Caco-2 (cell line): ENCODE data around the gene MS4A10. TPM values are rescaled to one million over a fixed set of nuclear protein-coding genes. Genes with fewer than 3 reads are reported as not detected.

Experiments
- BruUV-seq: library from RNA; stranded (reverse); fragments of 400-500 nt; replicated peaks from 2 replicates; lab custom pipeline; 2021; lab: Mats Ljungman, UMichigan
- CTCF ChIA-PET: fragments of 300-600 bp; sonication (Branson Sonifier 250); formaldehyde crosslinking; loops from one replicate; lab custom pipeline; 2022; ENCODE audit warnings: antibody characterized with exemption; lab: Charles Lee
- POLR2A ChIA-PET: fragments of 300-600 bp; sonication (Branson Sonifier 250); formaldehyde crosslinking; loops from one replicate; lab custom pipeline; 2022; ENCODE audit warnings: antibody characterized with exemption; lab: Charles Lee
- DNase-seq, 2 experiments: peaks; one replicate each; pipeline versions ENCODE4 v3.0.0 to v3.0.0-alpha.2; 2020 to 2022
- H3K27me3 ChIP-seq: replicated peaks from 2 replicates; pipeline ENCODE4 v1.6.0; 2011; ENCODE audit warnings: low read length; ENCODE audit not compliant: control insufficient read depth, insufficient read depth
- H3K36me3 ChIP-seq: 2 replicates; pipeline ENCODE4 v1.5.1; 2011; ENCODE audit warnings: low read length; ENCODE audit not compliant: control insufficient read depth, insufficient read depth
- H3K4me1 ChIP-seq: fragments of 250-450 bp; sonication (Bioruptor Pico); 2 replicates; pipeline ENCODE4 v1.5.1; 2020; ENCODE audit warnings: mild to moderate bottlenecking
- H3K4me3 ChIP-seq: 2 replicates; pipeline ENCODE4 v1.5.1; 2011; ENCODE audit warnings: low read depth, mild to moderate bottlenecking, control low read depth, low read length
- H3K9me3 ChIP-seq: fragments of 250-450 bp; sonication (Bioruptor Pico); 2 replicates; pipeline ENCODE4 v1.5.1; 2020; ENCODE audit warnings: mild to moderate bottlenecking, moderate library complexity
- H3K27ac Mint-ChIP-seq: one replicate; pipeline ENCODE4 v1.8.0; 2022; ENCODE audit warnings: mixed read lengths; ENCODE audit not compliant: unreplicated experiment
- H3K27me3 Mint-ChIP-seq: one replicate; pipeline ENCODE4 v1.8.0; 2022; ENCODE audit warnings: mixed read lengths; ENCODE audit not compliant: insufficient read depth, unreplicated experiment
- H3K36me3 Mint-ChIP-seq: one replicate; pipeline ENCODE4 v1.8.0; 2022; ENCODE audit warnings: mild to moderate bottlenecking, mixed read lengths; ENCODE audit not compliant: insufficient read depth, unreplicated experiment
- H3K4me1 Mint-ChIP-seq: one replicate; pipeline ENCODE4 v1.8.0; 2022; ENCODE audit warnings: low read depth, mixed read lengths; ENCODE audit not compliant: unreplicated experiment
- H3K4me3 Mint-ChIP-seq: one replicate; pipeline ENCODE4 v1.8.0; 2022; ENCODE audit warnings: mild to moderate bottlenecking, moderate library complexity, mixed read lengths; ENCODE audit not compliant: unreplicated experiment
- H3K9me3 Mint-ChIP-seq: one replicate; pipeline ENCODE4 v1.8.0; 2022; ENCODE audit warnings: mixed read lengths; ENCODE audit not compliant: unreplicated experiment
- intact Hi-C: fragments of 100-400 bp; cut with micrococcal nuclease; formaldehyde crosslinking; loops from one replicate; pipeline ENCODE4 v1.10.0; 2022; ENCODE audit not compliant: unreplicated experiment
- total RNA-seq: library from RNA; stranded (reverse); gene quantifications from 2 replicates; pipeline ENCODE4 v1.2.3, GENCODE V29; 2022
- TF ChIP-seq, protein P1 (sequence below), 2 experiments: fragments of 200-600 bp in 1 of 2; IDR thresholded peaks; 1 replicate in 1 of 2; 2 replicates in 1 of 2; pipeline versions ENCODE4 v1.5.1 to v1.8.0; 2011 to 2022; ENCODE audit warnings: antibody characterized with exemption in 1 of 2, control low read depth in 1 of 2, inconsistent platforms in 1 of 2, low read depth in 1 of 2, low read length in 1 of 2, mild to moderate bottlenecking in 1 of 2, moderate library complexity in 1 of 2; ENCODE audit not compliant: insufficient read depth in 1 of 2, severe bottlenecking in 1 of 2, unreplicated experiment in 1 of 2

Gene MS4A10
- total RNA-seq, 1 experiment from 2014 or later, result 0.14 TPM

DNA sequence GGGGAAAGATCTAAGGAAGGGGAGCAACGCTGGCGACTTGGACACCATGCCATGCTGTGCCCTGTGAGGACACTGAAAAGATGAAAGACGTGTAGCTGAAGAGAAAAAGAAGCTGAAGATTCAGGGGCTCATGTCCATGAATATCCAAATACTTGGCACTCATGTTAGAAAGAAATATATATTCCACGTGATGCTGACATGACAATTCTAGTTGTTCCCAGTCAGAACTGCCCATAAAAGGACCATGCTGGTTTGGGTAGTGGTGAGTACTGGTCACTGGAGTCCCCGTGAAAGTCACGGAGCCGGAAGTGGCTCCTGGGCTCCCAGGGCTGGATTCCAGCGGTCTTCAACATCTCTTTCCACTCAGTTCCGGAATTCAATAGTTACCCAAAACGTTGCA, 18.6 kb upstream of the MS4A10 start:
- intact Hi-C loops, result no loop called here
- no peaks in the 10 kb centered on the region for H3K36me3 ChIP-seq
- 0 out of 2 replicates have a peak, but pooled peaks cover 4% of the 10 kb centered on the region for H3K4me1 ChIP-seq
- no peaks in the 10 kb centered on the region for H3K27me3 ChIP-seq
- H3K27me3 Mint-ChIP-seq, result no peaks in the 10 kb centered on the region
- ChIA-PET CTCF (interaction anchor here (1.8 kb wide), 1 partner anchor 9 kb away, joined by 5 read pairs; no protein-coding TSS in a partner anchor), POLR2A (no interaction called here)
- H3K4me3 Mint-ChIP-seq, result no peak overlapping the region
- peak overlapping the region; percentile 45 for H3K27ac Mint-ChIP-seq
- H3K9me3 ChIP-seq, result no peaks in the 10 kb centered on the region
- BruUV-seq, result no TSS peak
- no peak overlapping the region for H3K4me3 ChIP-seq
- TF ChIP-seq, protein P1, sequence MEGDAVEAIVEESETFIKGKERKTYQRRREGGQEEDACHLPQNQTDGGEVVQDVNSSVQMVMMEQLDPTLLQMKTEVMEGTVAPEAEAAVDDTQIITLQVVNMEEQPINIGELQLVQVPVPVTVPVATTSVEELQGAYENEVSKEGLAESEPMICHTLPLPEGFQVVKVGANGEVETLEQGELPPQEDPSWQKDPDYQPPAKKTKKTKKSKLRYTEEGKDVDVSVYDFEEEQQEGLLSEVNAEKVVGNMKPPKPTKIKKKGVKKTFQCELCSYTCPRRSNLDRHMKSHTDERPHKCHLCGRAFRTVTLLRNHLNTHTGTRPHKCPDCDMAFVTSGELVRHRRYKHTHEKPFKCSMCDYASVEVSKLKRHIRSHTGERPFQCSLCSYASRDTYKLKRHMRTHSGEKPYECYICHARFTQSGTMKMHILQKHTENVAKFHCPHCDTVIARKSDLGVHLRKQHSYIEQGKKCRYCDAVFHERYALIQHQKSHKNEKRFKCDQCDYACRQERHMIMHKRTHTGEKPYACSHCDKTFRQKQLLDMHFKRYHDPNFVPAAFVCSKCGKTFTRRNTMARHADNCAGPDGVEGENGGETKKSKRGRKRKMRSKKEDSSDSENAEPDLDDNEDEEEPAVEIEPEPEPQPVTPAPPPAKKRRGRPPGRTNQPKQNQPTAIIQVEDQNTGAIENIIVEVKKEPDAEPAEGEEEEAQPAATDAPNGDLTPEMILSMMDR (IDR thresholded peaks at IDR 0.05; ENCODE audit: insufficient read depth in 1 of 2, low read depth in 1 of 2, low read length in 1 of 2, severe bottlenecking in 1 of 2, unreplicated experiment in 1 of 2), result no peak
- H3K36me3 Mint-ChIP-seq, result no peaks in the 10 kb centered on the region
- H3K9me3 Mint-ChIP-seq, result no peaks in the 10 kb centered on the region
- H3K4me1 Mint-ChIP-seq, result peaks cover 9% of the 10 kb centered on the region
- DNase-seq, result no peak

DNA sequence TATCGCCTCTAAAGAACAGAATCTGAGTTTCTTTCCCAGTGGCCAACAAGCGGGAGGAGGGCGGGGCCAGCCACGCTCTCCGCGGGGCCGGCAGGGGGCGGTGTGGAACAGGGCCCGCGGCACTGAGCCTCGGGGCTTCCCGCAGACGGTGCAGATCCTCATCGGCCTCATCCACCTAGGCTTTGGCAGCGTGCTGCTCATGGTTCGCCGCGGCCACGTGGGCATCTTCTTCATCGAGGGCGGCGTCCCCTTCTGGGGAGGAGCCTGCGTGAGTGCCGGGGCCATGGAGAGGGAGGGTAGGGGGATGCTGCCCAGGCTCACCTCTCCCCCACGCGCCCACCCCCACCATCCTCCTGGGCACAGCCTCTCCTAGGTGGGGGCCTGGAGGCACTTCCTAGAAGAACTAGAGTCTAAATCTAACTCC, 17.7 kb upstream of the MS4A10 start:
- Histone ChIP-seq H3K4me1 (0 out of 2 replicates have a peak, but pooled peaks cover 4% of the 10 kb centered on the region), H3K9me3 (no peaks in the 10 kb centered on the region), H3K27me3 (no peaks in the 10 kb centered on the region), H3K4me3 (no peak overlapping the region), H3K36me3 (no peaks in the 10 kb centered on the region)
- Mint-ChIP-seq H3K4me3 (no peak overlapping the region), H3K4me1 (peaks cover 9% of the 10 kb centered on the region), H3K36me3 (no peaks in the 10 kb centered on the region), H3K9me3 (no peaks in the 10 kb centered on the region), H3K27me3 (no peaks in the 10 kb centered on the region), H3K27ac (peak overlapping the region; percentile 45)
- BruUV-seq, result no TSS peak
- peak in 1 of 2 experiments; percentile 22 for DNase-seq
- TF ChIP-seq, protein P1 (IDR thresholded peaks at IDR 0.05; ENCODE audit: insufficient read depth in 1 of 2, low read depth in 1 of 2, low read length in 1 of 2, severe bottlenecking in 1 of 2, unreplicated experiment in 1 of 2), result no peak
- POLR2A ChIA-PET, result no interaction called here
- intact Hi-C loops, result no loop called here
- CTCF ChIA-PET, result interaction anchor here (0.7 to 1.8 kb wide), 2 partner anchors 8 to 175 kb away, joined by 3 to 5 read pairs; no protein-coding TSS in a partner anchor

DNA sequence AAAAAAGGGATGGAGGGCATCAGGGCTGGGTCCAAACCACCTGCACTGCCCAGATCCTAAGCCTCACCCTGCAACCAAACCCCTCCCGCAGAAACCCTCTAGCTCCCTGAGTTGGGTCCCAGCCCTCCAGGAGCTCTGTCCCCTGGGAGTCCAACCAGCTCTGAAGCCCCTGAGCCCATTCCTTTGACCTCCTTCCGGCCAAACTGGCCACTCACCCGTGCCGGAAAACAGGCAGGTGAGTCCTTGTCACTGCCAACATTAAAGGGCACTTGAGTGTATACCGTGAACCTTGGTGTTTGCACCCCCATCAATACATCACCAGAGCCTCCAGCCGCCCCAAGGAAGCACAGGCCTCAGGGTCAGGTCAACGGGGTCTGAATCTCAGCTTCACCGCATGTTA, 16.9 kb upstream of the MS4A10 start:
- TF ChIP-seq, protein P1 (IDR thresholded peaks at IDR 0.05; ENCODE audit: insufficient read depth in 1 of 2, low read depth in 1 of 2, low read length in 1 of 2, severe bottlenecking in 1 of 2, unreplicated experiment in 1 of 2), result no peak
- Mint-ChIP-seq H3K27me3 (no peaks in the 10 kb centered on the region), H3K9me3 (no peaks in the 10 kb centered on the region), H3K36me3 (no peaks in the 10 kb centered on the region), H3K4me3 (no peak overlapping the region), H3K4me1 (peaks cover 9% of the 10 kb centered on the region), H3K27ac (no peak overlapping the region)
- no TSS peak for BruUV-seq
- intact Hi-C loops, result no loop called here
- Histone ChIP-seq H3K4me1 (no peaks in the 10 kb centered on the region), H3K36me3 (no peaks in the 10 kb centered on the region), H3K27me3 (no peaks in the 10 kb centered on the region), H3K9me3 (no peaks in the 10 kb centered on the region), H3K4me3 (no peak overlapping the region)
- ChIA-PET CTCF (no interaction called here), POLR2A (no interaction called here)
- DNase-seq, result peak in 1 of 2 experiments; percentile 24
